ENCODE results near the gene THOC1. TPM values are rescaled to one million over a fixed set of nuclear protein-coding genes. Genes with fewer than 3 reads are reported as not detected.

Gene THOC1
- 36.8 and 37.4 TPM in 2 replicates for total RNA-seq

GRCh38 chr18:267688-268552 lies at the start of gene THOC1:
TSS of gene THOC1 (minus strand) at chr18:268047. CDS start at chr18:268019, 28 bp downstream.

Other genes with a start within 250 kb of the THOC1 start
- gene TUBB8B, start 218.4 kb downstream of the THOC1 start, total RNA-seq: not detected in 2 replicates
- gene USP14, start 109.5 kb downstream of the THOC1 start, total RNA-seq: 19.3 and 29.4 TPM in 2 replicates
- 0.94 and 16.5 TPM in 2 replicates for gene COLEC12, start 232.7 kb upstream of the THOC1 start, total RNA-seq

Data from endothelial cell of coronary artery (primary cell).